GM13977 (cell line): ENCODE results near the gene RBBP8.

ENCODE experiments used
- DNase-seq: peaks from one replicate; pipeline ENCODE4 v3.0.0; 2012; ENCODE audit warnings: low spot score
- CTCF ChIP-seq: IDR thresholded peaks from 2 replicates; pipeline ENCODE4 v1.5.1; 2012; ENCODE audit warnings: mild to moderate bottlenecking, control low read depth; ENCODE audit not compliant: insufficient read depth; ENCODE audit errors: extremely low read depth, missing control alignments
- in situ Hi-C: fragments of 300-500 bp; cut with MboI; formaldehyde crosslinking; loops from one replicate; pipeline ENCODE4 v1.12.0; 2022; ENCODE audit warnings: low sequenced_read_pairs, low pct_unique_long_range_greater_than_20kb, mixed read lengths, inconsistent platforms; ENCODE audit not compliant: unreplicated experiment

Gene RBBP8

GRCh38 chr18:22912149-22912548 is 21.0 kb upstream of the RBBP8 start:
- DNase-seq = no peak
- in situ Hi-C loops = no loop called here
- TF ChIP-seq CTCF = no peak

- no peak for DNase-seq
- in situ Hi-C loops = no loop called here
- TF ChIP-seq CTCF = no peak
Observed at GRCh38 chr18:22912835-22913234, 20.3 kb upstream of the RBBP8 start.

GRCh38 chr18:22913861-22914260 is 19.3 kb upstream of the RBBP8 start:
- in situ Hi-C loops = no loop called here
- TF ChIP-seq CTCF = no peak
- DNase-seq = no peak

GRCh38 chr18:22914633-22915032 is 18.5 kb upstream of the RBBP8 start:
- in situ Hi-C loops = no loop called here
- no peak for DNase-seq
- TF ChIP-seq CTCF = no peak

GRCh38 chr18:22915337-22915736 is 17.8 kb upstream of the RBBP8 start:
- in situ Hi-C loops = no loop called here
- no peak for DNase-seq
- no peak for TF ChIP-seq CTCF

- in situ Hi-C loops = no loop called here
- TF ChIP-seq CTCF = no peak
- no peak for DNase-seq
Observed at GRCh38 chr18:22921772-22922171, 11.4 kb upstream of the RBBP8 start.

GRCh38 chr18:22924589-22924988 is 8.5 kb upstream of the RBBP8 start:
- in situ Hi-C loops = no loop called here
- DNase-seq = no peak
- no peak for TF ChIP-seq CTCF
